Naive thymus-derived CD4-positive, alpha-beta T cell (primary cell): Measurements from ENCODE around the gene AP1S3. TPM values are rescaled to one million over a fixed set of nuclear protein-coding genes. Genes with fewer than 3 reads are reported as not detected.

Source experiments
- ATAC-seq: fragments of 150-1000 bp; cut with Tn5 transposase; 2 replicates; pipeline ENCODE4 v1.10.0; 2021; ENCODE audit warnings: mild to moderate bottlenecking, moderate library complexity
- CTCF ChIA-PET: fragments of 350-600 bp; sonication (Branson Sonifier 250); formaldehyde crosslinking; loops from one replicate; lab custom pipeline; 2021; ENCODE audit warnings: antibody characterized with exemption; lab: Charles Lee
- POLR2A ChIA-PET: fragments of 350-600 bp; sonication (Branson Sonifier 250); formaldehyde crosslinking; loops from one replicate; lab custom pipeline; 2021; ENCODE audit warnings: antibody characterized with exemption, inconsistent platforms; lab: Charles Lee
- DNase-seq, 9 donors: peaks; one replicate each; pipeline versions ENCODE4 v3.0.0 to v3.0.0-alpha.2; 2020 to 2022; ENCODE audit warnings: mixed read lengths in 1 of 9
- H3K27ac ChIP-seq: one replicate; pipeline ENCODE4 v1.7.0; 2013; ENCODE audit warnings: mild to moderate bottlenecking, low read depth, low read length, moderate library complexity
- H3K27me3 ChIP-seq, 2 donors: one replicate each; pipeline ENCODE4 v1.7.0; 2013; ENCODE audit warnings: low read length in 2 of 2, mild to moderate bottlenecking in 2 of 2, moderate library complexity in 2 of 2; ENCODE audit not compliant: control insufficient read depth in 2 of 2, insufficient read depth in 2 of 2
- H3K36me3 ChIP-seq, 3 experiments: 1 replicate in 2 of 3; 2 replicates in 1 of 3; pipeline ENCODE4 v1.7.0; 2013; ENCODE audit warnings: low read length in 3 of 3, mild to moderate bottlenecking in 3 of 3, moderate library complexity in 1 of 3; ENCODE audit not compliant: insufficient read depth in 3 of 3, control insufficient read depth in 2 of 3
- H3K4me1 ChIP-seq, 2 donors: one replicate each; pipeline ENCODE4 v1.7.0; 2013; ENCODE audit warnings: low read length in 2 of 2, mild to moderate bottlenecking in 2 of 2, moderate library complexity in 1 of 2; ENCODE audit not compliant: control insufficient read depth in 2 of 2, insufficient read depth in 2 of 2
- H3K4me3 ChIP-seq: 2 replicates; pipeline ENCODE4 v1.7.0; 2013; ENCODE audit warnings: mild to moderate bottlenecking, low read length
- H3K9me3 ChIP-seq, 3 experiments: 1 replicate in 2 of 3; 2 replicates in 1 of 3; pipeline ENCODE4 v1.7.0; 2013; ENCODE audit warnings: low read length in 3 of 3; ENCODE audit not compliant: control insufficient read depth in 2 of 3
- H3K27ac Mint-ChIP-seq, 9 donors: one replicate each; pipeline ENCODE4 v1.8.0; 2020 to 2022; ENCODE audit warnings: mixed read lengths in 9 of 9, mild to moderate bottlenecking in 8 of 9, moderate library complexity in 5 of 9, inconsistent platforms in 2 of 9
- H3K27me3 Mint-ChIP-seq, 5 donors: one replicate each; pipeline ENCODE4 v1.8.0; 2021 to 2022; ENCODE audit warnings: mixed read lengths in 5 of 5, mild to moderate bottlenecking in 1 of 5
- H3K36me3 Mint-ChIP-seq, 5 donors: one replicate each; pipeline ENCODE4 v1.8.0; 2020 to 2022; ENCODE audit warnings: mixed read lengths in 5 of 5, mild to moderate bottlenecking in 3 of 5, inconsistent platforms in 1 of 5
- H3K4me1 Mint-ChIP-seq, 7 donors: one replicate each; pipeline ENCODE4 v1.8.0; 2020 to 2022; ENCODE audit warnings: mixed read lengths in 7 of 7, mild to moderate bottlenecking in 3 of 7, inconsistent platforms in 1 of 7
- H3K4me3 Mint-ChIP-seq, 10 donors: one replicate each; pipeline ENCODE4 v1.8.0; 2020 to 2022; ENCODE audit warnings: mild to moderate bottlenecking in 10 of 10, mixed read lengths in 10 of 10, moderate library complexity in 6 of 10, inconsistent platforms in 2 of 10
- H3K9me3 Mint-ChIP-seq, 11 donors: one replicate each; pipeline ENCODE4 v1.8.0; 2020 to 2022; ENCODE audit warnings: mixed read lengths in 11 of 11, mild to moderate bottlenecking in 4 of 11, inconsistent platforms in 1 of 11, moderate library complexity in 1 of 11
- intact Hi-C, 2 donors: fragments of 100-400 bp; cut with micrococcal nuclease; formaldehyde crosslinking; loops; one replicate each; pipeline ENCODE4 v1.15.1; 2023
- polyA plus RNA-seq, 2 donors: library from polyadenylated mRNA; unstranded; fragments of 300-500 nt; fragmentation: Illumina TruSeq; gene quantifications; one replicate each; pipeline ENCODE4 v1.2.3, GENCODE V29; 2021
- total RNA-seq, 6 experiments: library from RNA in 5 of 6; stranded (reverse) in 5 of 6; gene quantifications; 1 replicate in 5 of 6; 2 replicates in 1 of 6; pipeline ENCODE4 v1.2.3 and lab custom pipeline; 2021 to 2026

Gene AP1S3
- total and polyA plus RNA-seq, 7 experiments from 2014 or later = 0.53 to 8.2 (median 1.6) TPM

DNA sequence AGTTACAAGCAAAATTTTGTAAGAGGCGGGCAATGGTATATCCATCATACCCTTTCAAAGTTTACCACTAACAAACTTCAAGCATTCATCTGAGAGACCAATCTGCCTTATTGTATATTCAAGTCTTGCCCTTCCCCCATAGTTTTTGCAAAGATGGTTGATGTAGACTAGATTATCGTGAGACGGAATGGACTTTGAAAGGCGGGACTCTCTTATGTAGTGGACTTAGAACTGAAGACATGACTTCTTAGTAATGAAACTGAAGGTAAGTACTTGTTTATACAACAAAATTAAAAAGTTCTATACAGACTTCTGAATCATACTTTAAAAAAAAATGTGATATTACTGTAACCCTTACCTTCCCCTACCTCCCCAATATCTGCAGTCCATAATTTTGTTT is 10.4 kb downstream of the AP1S3 start:
- Histone ChIP-seq H3K9me3 (no peaks in the 10 kb centered on the region), H3K27ac (no peak overlapping the region), H3K4me3 (no peak overlapping the region), H3K36me3 (no peaks in the 10 kb centered on the region), H3K27me3 (no peaks in the 10 kb centered on the region), H3K4me1 (no peaks in the 10 kb centered on the region)
- peaks cover 0 to 6% (median 3%) of the 10 kb centered on the region in 5 donors for H3K36me3 Mint-ChIP-seq
- H3K4me1 Mint-ChIP-seq = peaks cover 0 to 5% (median 0%) of the 10 kb centered on the region in 7 donors
- DNase-seq = no peak
- peaks cover 0 to 5% (median 0%) of the 10 kb centered on the region in 11 donors for H3K9me3 Mint-ChIP-seq
- H3K4me3 Mint-ChIP-seq = no peak overlapping the region
- ChIA-PET CTCF (no interaction called here), POLR2A (no interaction called here)
- no peak overlapping the region for H3K27ac Mint-ChIP-seq
- ATAC-seq = no peak
- intact Hi-C loops = no loop called here
- no peaks in the 10 kb centered on the region for H3K27me3 Mint-ChIP-seq

DNA sequence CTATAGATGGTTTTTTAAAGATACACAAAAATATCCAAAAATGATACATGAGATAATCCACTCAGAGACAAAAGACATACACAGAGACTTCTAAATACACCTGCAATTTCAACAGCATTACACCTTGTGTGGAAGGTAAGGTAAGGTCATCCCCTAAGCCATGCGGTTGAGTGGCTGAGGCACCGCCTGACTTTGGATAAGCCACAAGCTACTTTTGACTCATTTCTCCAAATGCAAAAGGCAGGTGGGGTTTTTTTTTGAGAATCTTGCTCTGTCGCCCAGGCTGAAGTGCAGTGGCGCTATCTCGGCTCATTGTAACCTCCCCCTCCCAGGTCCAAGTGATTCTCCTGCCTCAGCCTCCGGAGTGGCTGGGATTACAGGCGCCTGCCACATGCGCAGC is 13.1 kb downstream of the AP1S3 start:
- POLR2A ChIA-PET = no interaction called here
- intact Hi-C loops = no loop called here
- no peak for ATAC-seq

DNA sequence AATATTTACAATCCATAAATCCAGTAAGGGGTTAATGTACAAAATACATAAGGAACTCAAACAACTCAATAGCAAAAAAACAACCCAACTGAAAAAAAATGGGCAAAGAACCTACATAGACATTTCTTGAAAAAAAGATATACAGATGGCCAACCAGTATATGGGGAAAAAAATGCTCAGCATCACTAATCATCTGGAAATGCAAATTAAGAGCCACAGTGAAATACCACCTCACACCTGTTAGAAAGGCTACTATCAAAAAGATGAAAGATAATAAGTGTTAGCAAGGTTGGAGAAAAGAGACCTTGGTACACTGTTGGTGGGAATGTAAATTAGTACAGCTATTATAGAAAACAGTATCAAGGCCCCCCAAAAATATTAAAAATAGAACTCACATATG is 14.6 kb downstream of the AP1S3 start:
- peaks cover 0 to 5% (median 0%) of the 10 kb centered on the region in 7 donors for H3K4me1 Mint-ChIP-seq
- no peaks in the 10 kb centered on the region for H3K27me3 ChIP-seq
- no peaks in the 10 kb centered on the region for H3K4me1 ChIP-seq
- ATAC-seq (no peak), DNase-seq (no peak)
- no peaks in the 10 kb centered on the region for H3K36me3 ChIP-seq
- peaks cover 0 to 5% (median 0%) of the 10 kb centered on the region in 11 donors for H3K9me3 Mint-ChIP-seq
- no peak overlapping the region for H3K27ac Mint-ChIP-seq
- no peak overlapping the region for H3K27ac ChIP-seq
- ChIA-PET CTCF (no interaction called here), POLR2A (no interaction called here)
- H3K36me3 Mint-ChIP-seq = peaks cover 0 to 4% (median 3%) of the 10 kb centered on the region in 5 donors
- no peak overlapping the region for H3K4me3 Mint-ChIP-seq
- H3K4me3 ChIP-seq = no peak overlapping the region
- no peaks in the 10 kb centered on the region for H3K9me3 ChIP-seq
- intact Hi-C loops = no loop called here
- H3K27me3 Mint-ChIP-seq = peaks cover 0 to 1% (median 0%) of the 10 kb centered on the region in 5 donors

More for the DNA sequence above, 13.1 kb downstream of the AP1S3 start:
- Histone ChIP-seq H3K9me3 (no peaks in the 10 kb centered on the region), H3K4me1 (no peaks in the 10 kb centered on the region), H3K27ac (no peak overlapping the region), H3K36me3 (no peaks in the 10 kb centered on the region), H3K27me3 (no peaks in the 10 kb centered on the region), H3K4me3 (no peak overlapping the region)
- H3K4me1 Mint-ChIP-seq = peaks cover 0 to 5% (median 0%) of the 10 kb centered on the region in 7 donors
- no peak overlapping the region for H3K4me3 Mint-ChIP-seq
- CTCF ChIA-PET = no interaction called here
- no peak overlapping the region for H3K27ac Mint-ChIP-seq
- no peaks in the 10 kb centered on the region for H3K27me3 Mint-ChIP-seq
- peaks cover 0 to 6% (median 3%) of the 10 kb centered on the region in 5 donors for H3K36me3 Mint-ChIP-seq
- peaks cover 0 to 5% (median 0%) of the 10 kb centered on the region in 11 donors for H3K9me3 Mint-ChIP-seq
- no peak for DNase-seq

DNA sequence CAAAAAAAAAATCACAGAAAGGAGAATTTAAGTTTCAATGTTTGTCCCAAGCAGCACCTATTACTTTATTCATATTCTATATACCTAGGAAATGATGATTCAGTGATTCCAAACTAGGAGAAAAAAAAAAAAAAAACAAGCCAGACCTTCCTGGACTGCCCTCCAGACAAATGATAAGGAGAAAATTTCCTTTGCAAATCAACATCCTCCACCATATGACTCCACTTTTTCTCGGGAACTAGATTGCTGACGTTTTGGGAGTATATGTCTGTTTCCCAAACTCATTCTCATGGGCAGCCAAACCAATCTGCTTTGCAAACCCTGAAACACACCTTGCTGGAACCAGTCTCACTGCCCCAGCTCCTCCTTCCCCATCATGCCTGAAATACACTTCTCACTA is 16.8 kb downstream of the AP1S3 start:
- CTCF ChIA-PET = no interaction called here
- no peak overlapping the region for H3K4me3 Mint-ChIP-seq

DNA sequence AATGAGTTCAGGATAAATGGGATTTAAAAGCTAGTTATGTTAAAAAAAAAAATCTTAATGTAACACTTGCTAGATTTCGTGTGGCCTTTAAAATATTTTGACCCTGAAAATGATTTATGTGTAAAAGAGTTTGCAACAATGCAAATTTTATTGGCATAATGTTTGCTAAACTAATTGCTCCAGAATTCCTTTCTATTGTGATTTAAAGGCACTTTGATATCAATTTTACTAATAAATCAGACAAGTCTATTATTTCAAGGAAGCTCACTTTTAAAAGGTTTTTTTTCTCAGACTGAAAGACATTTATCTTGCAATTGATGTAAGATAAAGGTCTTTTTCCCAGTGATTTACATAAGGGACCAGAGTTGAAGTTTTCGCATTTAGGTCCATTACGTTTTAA is 17.5 kb downstream of the AP1S3 start:
- no peak for ATAC-seq
- POLR2A ChIA-PET = no interaction called here
- no peak for DNase-seq

More for the DNA sequence above, 16.8 kb downstream of the AP1S3 start:
- intact Hi-C loops = no loop called here
- DNase-seq (no peak), ATAC-seq (no peak)
- Histone ChIP-seq H3K9me3 (no peaks in the 10 kb centered on the region), H3K4me3 (no peak overlapping the region), H3K27me3 (no peaks in the 10 kb centered on the region), H3K4me1 (no peaks in the 10 kb centered on the region), H3K36me3 (no peaks in the 10 kb centered on the region), H3K27ac (no peak overlapping the region)
- Mint-ChIP-seq H3K36me3 (peaks cover 0 to 6% (median 2%) of the 10 kb centered on the region in 5 donors), H3K9me3 (peaks cover 0 to 4% (median 0%) of the 10 kb centered on the region in 11 donors), H3K27ac (no peak overlapping the region), H3K4me1 (peaks cover 0 to 5% (median 0%) of the 10 kb centered on the region in 7 donors), H3K27me3 (peaks cover 0 to 3% (median 0%) of the 10 kb centered on the region in 5 donors)
- POLR2A ChIA-PET = no interaction called here

DNA sequence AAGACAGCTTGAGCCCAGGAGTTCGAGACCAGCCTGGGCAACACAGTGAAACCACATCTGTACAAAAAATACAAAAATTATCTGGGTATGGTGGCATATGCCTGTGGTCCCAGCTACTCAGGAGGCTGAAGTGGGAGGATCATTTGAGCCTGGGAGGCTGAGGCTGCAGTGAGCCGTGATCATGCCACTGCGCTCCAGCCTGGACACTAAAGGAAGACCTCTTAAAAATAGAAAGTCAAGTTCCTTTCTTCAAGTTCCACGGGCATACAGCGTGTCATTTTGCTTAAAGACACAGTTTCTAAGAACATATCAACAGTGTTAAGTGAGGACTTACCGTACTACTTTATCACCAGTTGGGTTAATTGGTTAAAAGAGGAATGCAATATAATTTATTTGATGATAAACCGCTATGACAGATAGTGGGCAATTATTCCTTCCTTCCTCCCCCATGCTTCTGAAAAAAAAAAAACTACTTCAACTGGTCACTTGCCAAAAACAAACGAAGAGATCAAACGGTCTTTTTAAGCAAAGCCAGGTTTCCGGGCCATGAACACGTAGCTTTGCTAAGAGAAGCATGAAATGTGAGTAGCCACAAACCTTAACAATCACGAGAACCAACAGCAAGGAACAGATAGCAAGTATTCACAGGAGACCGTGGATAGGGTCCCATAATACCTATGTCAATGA is 21.4 kb downstream of the AP1S3 start:
- H3K27ac Mint-ChIP-seq = no peak overlapping the region

More for the DNA sequence above, 17.5 kb downstream of the AP1S3 start:
- H3K9me3 ChIP-seq = no peaks in the 10 kb centered on the region
- no peak overlapping the region for H3K27ac ChIP-seq
- no peaks in the 10 kb centered on the region for H3K4me1 ChIP-seq
- no peaks in the 10 kb centered on the region for H3K27me3 ChIP-seq
- CTCF ChIA-PET = no interaction called here
- no peaks in the 10 kb centered on the region for H3K36me3 ChIP-seq
- Mint-ChIP-seq H3K4me1 (peaks cover 0 to 2% (median 0%) of the 10 kb centered on the region in 7 donors), H3K36me3 (peaks cover 0 to 3% (median 0%) of the 10 kb centered on the region in 5 donors), H3K27me3 (peaks cover 0 to 3% (median 0%) of the 10 kb centered on the region in 5 donors), H3K9me3 (no peaks in the 10 kb centered on the region), H3K27ac (no peak overlapping the region), H3K4me3 (no peak overlapping the region)
- no peak overlapping the region for H3K4me3 ChIP-seq
- intact Hi-C loops = no loop called here

More for the DNA sequence above, 21.4 kb downstream of the AP1S3 start:
- H3K36me3 Mint-ChIP-seq = peaks cover 0 to 3% (median 0%) of the 10 kb centered on the region in 5 donors
- no peaks in the 10 kb centered on the region for H3K9me3 Mint-ChIP-seq
- H3K36me3 ChIP-seq = no peaks in the 10 kb centered on the region
- ChIA-PET CTCF (no interaction called here), POLR2A (no interaction called here)
- no peak for ATAC-seq
- H3K4me3 Mint-ChIP-seq = no peak overlapping the region
- H3K27me3 Mint-ChIP-seq = peaks cover 0 to 3% (median 0%) of the 10 kb centered on the region in 5 donors
- DNase-seq = no peak
- no peak overlapping the region for H3K27ac ChIP-seq
- H3K4me1 ChIP-seq = no peaks in the 10 kb centered on the region
- intact Hi-C loops = no loop called here
- H3K27me3 ChIP-seq = no peaks in the 10 kb centered on the region
- H3K4me3 ChIP-seq = no peak overlapping the region
- H3K9me3 ChIP-seq = no peaks in the 10 kb centered on the region
- peaks cover 0 to 2% (median 0%) of the 10 kb centered on the region in 7 donors for H3K4me1 Mint-ChIP-seq
